SW480 (cell line): Measurements from ENCODE around the gene SLC6A16.
"Not testable (repeated sequence)": the region's sequence is repeated elsewhere in the genome, so short reads cannot be mapped to it uniquely, and the experiment has no call there.

ENCODE experiments used
- DNase-seq: peaks from one replicate; pipeline ENCODE4 v3.0.0-alpha.2; 2016; ENCODE audit warnings: low spot score

Gene SLC6A16

DNA sequence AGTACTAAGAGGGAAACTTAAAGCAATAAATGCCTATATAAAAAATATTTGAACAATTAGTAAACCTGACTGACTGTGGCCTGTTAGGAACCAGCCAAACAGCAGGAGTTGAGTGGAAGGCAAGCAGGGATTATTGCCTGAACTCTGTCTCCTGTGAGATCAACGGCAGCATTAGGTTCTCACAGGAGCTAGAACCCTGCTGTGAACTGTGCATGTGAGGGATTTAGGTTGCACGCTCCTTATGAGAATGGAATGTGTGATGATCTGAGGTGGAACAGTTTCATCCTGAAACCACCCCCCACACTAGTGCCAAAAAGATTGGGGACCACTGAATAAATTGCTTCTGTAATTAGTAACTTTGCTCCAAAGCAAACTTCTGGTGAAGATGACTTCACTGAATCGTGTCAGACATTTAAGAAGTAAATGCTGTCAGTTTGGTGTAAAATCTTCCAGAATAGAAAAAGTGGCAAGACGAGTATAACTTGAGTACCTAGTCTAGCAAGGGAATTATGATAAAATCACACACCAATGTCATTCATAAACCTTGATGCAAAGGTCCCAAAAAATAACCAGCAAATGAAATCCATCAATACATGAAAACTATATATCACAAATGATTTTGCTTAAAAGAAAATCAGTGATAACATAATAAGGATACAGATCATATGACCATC is 53.8 kb downstream of the SLC6A16 start:
- no peak for DNase-seq

DNA sequence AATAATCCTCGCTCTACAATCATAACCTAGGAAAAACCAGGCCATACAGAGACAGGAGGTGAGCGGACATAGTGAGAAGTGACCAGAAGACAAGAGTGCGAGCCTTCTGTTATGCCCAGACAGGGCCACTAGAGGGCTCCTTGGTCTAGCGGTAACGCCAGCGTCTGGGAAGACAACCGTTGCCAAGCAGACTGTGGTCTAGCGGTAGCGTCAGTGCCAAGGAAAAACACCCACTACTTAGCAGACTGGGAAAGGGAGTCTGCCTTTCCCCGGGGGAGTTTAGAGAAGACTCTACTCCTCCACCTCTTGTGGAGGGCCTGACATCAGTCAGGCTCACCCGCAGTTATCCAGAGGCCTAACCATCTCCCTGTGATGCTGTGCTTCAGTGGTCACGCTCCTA is 58.6 kb downstream of the SLC6A16 start:
- not testable (repeated sequence) for DNase-seq

GRCh38 chr19:49264258-49264657 is 60.7 kb downstream of the SLC6A16 start:
- peak; percentile 47 for DNase-seq

GRCh38 chr19:49261602-49262001 is 63.4 kb downstream of the SLC6A16 start:
- DNase-seq, result no peak

DNA sequence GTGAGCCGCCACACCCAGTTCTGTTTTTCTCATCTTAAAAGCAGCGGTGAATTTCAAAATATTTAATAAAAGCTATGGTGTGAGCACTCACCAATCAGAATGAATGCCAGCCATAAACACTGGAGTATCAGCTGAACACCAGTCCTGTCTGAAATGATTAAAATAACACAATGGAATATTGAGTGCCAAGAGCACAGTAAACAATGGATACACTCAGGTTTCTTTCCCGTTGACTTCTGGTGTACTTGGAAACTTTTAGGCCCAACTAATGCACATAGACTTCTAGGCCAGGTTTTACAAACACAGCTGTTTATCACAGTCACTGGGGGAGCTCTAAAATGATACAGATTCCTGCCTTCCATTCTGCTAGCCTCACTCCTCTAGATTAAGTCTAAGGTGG is 68.3 kb downstream of the SLC6A16 start:
- no peak for DNase-seq

GRCh38 chr19:49255674-49256073 is 69.3 kb downstream of the SLC6A16 start:
- DNase-seq, result no peak

- DNase-seq, result no peak
Observed at GRCh38 chr19:49249933-49250332, 75.1 kb downstream of the SLC6A16 start.

DNA sequence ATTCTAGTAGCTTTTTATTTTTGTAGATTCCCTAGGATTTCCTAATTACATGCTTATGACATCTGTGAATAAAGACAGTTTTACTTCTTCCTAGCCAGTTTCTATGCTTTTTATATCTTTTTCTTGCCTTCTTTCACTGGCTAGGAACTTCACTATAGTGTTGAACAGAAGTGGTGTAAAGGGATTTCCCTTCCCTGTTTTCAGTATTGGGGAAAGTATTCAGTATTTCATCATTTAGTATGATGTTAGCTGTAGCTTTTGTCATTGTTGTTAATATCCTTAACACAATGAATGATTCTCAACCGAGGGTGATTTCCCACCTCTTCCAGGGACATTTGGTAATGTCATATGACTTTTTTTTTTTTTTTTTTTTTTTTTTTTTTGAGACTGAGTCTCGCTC is 77.3 kb downstream of the SLC6A16 start:
- no peak for DNase-seq

- no peak for DNase-seq
Observed at GRCh38 chr19:49244256-49244655, 80.7 kb downstream of the SLC6A16 start.

- DNase-seq, result no peak
Observed at GRCh38 chr19:49243726-49244125, 81.3 kb downstream of the SLC6A16 start.

GRCh38 chr19:49243129-49243528 is 81.9 kb downstream of the SLC6A16 start:
- DNase-seq, result no peak

DNA sequence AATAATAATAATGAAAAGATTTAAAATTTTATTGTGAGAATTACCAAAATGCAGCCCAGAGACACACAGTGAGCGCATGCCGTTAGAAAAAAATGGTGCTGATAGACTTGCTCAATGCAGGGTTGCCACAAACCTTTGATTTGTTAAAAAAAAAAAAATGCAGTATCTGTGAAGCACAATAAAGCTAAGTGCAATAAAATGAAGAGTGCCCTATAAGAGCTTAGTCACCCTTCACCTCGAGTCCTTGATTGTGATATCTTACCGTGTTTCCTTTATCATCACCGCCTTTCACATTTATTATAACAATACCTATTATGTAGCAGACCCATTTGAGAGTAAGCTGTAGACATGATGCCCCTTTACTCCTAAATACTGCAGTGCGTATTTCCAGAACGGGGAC is 83.2 kb downstream of the SLC6A16 start:
- DNase-seq, result no peak
